ENCODE measurements around the gene SLC5A5. TPM values are rescaled to one million over a fixed set of nuclear protein-coding genes. Genes with fewer than 3 reads are reported as not detected.
A peak's percentile ranks its signal among the peaks of the same experiment; 100 is the strongest.

The SLC5A5 gene
- total RNA-seq, 1 experiment from 2014 or later, result 1.8 TPM

- H3T11ph ChIP-seq (ENCODE audit: low read length), result no peak overlapping the region
- H2BK15ac ChIP-seq (ENCODE audit: low read depth, low read length), result no peak overlapping the region
- H3K18ac ChIP-seq (ENCODE audit: insufficient read length, low read depth, low read length), result no peak overlapping the region
- H2BK20ac ChIP-seq (ENCODE audit: low read depth, low read length, poor library complexity, severe bottlenecking), result no peak overlapping the region
- Mint-ChIP-seq H3K4me3 (no peak overlapping the region), H3K36me3 (ENCODE audit: insufficient read depth in 1 of 3, low read depth in 3 of 3) (peaks cover 2 to 10% (median 5%) of the 10 kb centered on the region in 3 experiments; a peak in 5 of 7 replicates), H3K4me1 (no peaks in the 10 kb centered on the region), H3K27me3 (ENCODE audit: low read depth) (peaks cover 19% of the 10 kb centered on the region), H3K9me3 (peaks cover 20 to 29% of the 10 kb centered on the region in 2 experiments), H3K27ac (peak overlapping the region in 2 of 3 experiments; percentile 50 to 64; a peak in 3 of 7 replicates)
- no peak overlapping the region for H2BK12ac ChIP-seq (ENCODE audit: insufficient read length, low read depth, low read length)
- no peak overlapping the region for H3K4ac ChIP-seq (ENCODE audit: low read depth, low read length)
- no peak overlapping the region for H3K56ac ChIP-seq (ENCODE audit: insufficient read length, low read depth, low read length)
- H3K4me2 ChIP-seq (ENCODE audit: insufficient read depth, insufficient read length, low read length), result no peak overlapping the region
- H3K23me2 ChIP-seq (ENCODE audit: insufficient read length, low read depth, low read length, poor library complexity, severe bottlenecking), result no peaks in the 10 kb centered on the region
- H2BK5ac ChIP-seq (ENCODE audit: insufficient read length, low read length), result no peak overlapping the region
- H4K8ac ChIP-seq (replicated peaks; ENCODE audit: insufficient read length, low read depth, low read length), result no peak overlapping the region
- no peaks in the 10 kb centered on the region for H3K79me1 ChIP-seq (ENCODE audit: insufficient read depth, low read depth, low read length, poor library complexity, severe bottlenecking)
- TF ChIP-seq, protein P1, sequence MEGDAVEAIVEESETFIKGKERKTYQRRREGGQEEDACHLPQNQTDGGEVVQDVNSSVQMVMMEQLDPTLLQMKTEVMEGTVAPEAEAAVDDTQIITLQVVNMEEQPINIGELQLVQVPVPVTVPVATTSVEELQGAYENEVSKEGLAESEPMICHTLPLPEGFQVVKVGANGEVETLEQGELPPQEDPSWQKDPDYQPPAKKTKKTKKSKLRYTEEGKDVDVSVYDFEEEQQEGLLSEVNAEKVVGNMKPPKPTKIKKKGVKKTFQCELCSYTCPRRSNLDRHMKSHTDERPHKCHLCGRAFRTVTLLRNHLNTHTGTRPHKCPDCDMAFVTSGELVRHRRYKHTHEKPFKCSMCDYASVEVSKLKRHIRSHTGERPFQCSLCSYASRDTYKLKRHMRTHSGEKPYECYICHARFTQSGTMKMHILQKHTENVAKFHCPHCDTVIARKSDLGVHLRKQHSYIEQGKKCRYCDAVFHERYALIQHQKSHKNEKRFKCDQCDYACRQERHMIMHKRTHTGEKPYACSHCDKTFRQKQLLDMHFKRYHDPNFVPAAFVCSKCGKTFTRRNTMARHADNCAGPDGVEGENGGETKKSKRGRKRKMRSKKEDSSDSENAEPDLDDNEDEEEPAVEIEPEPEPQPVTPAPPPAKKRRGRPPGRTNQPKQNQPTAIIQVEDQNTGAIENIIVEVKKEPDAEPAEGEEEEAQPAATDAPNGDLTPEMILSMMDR (conservative IDR thresholded peaks at IDR 0.05), result no peak
- H3K14ac ChIP-seq (ENCODE audit: insufficient read depth, low read length), result no peak overlapping the region
- no peaks in the 10 kb centered on the region for H3K9me3 ChIP-seq (ENCODE audit: control insufficient read depth, low read depth, low read length)
- H3K27me3 ChIP-seq (ENCODE audit: insufficient read depth, low read length), result no peaks in the 10 kb centered on the region
- H2BK120ac ChIP-seq (ENCODE audit: low read depth, low read length, poor library complexity, severe bottlenecking), result no peak overlapping the region
- H2AFZ ChIP-seq (ENCODE audit: low read length), result no peak overlapping the region
- no peak overlapping the region for H3K27ac ChIP-seq (ENCODE audit: insufficient read length, low read depth, low read length)
- DNase-seq, result no peak
- WGBS (ENCODE audit: extremely low coverage, insufficient read length, low lambda C conversion rate), result no CpG with 5 or more reads among the region's 6 CpGs
- no peak overlapping the region for H4K5ac ChIP-seq (ENCODE audit: insufficient read length, low read depth, low read length)
- H3K4me1 ChIP-seq (ENCODE audit: insufficient read depth, low read length), result no peaks in the 10 kb centered on the region
- H3K23ac ChIP-seq (ENCODE audit: insufficient read length, low read depth, low read length), result no peak overlapping the region
- no peak overlapping the region for H3K9ac ChIP-seq (ENCODE audit: extremely low read depth, insufficient read length, low read length)
- H2AK5ac ChIP-seq (ENCODE audit: insufficient read length, low read length), result no peak overlapping the region
- no peak overlapping the region for H4K91ac ChIP-seq (ENCODE audit: insufficient read length, low read depth, low read length)
- no peaks in the 10 kb centered on the region for H4K20me1 ChIP-seq (ENCODE audit: control insufficient read depth, insufficient read depth, insufficient read length)
- H3K79me2 ChIP-seq (ENCODE audit: insufficient read depth, low read length), result no peaks in the 10 kb centered on the region
These were observed 31.0 kb downstream of the SLC5A5 start for GRCh38 chr19:17902701-17903100.

All from H9 (cell line).